K562 (cell line): Measurements from ENCODE around the gene ITGAE. TPM values are rescaled to one million over a fixed set of nuclear protein-coding genes. Genes with fewer than 3 reads are reported as not detected.

ENCODE experiments used
- ATAC-seq: fragments of 200-7000 bp; cut with Tn5 transposase; 3 replicates; pipeline ENCODE4 v1.9.1; 2020; ENCODE audit warnings: moderate library complexity
- BruUV-seq: library from RNA; stranded (reverse); fragments of 400-500 nt; replicated peaks from 2 replicates; lab custom pipeline; 2021; lab: Mats Ljungman, UMichigan
- CTCF ChIA-PET: fragments of 300-600 bp; formaldehyde crosslinking; extraction: SDS; loops from one replicate; lab custom pipeline; 2021; ENCODE audit warnings: low intra/inter-chr PET ratio; lab: Yijun Ruan, JAX
- POLR2A ChIA-PET: fragments of 300-600, 350-650 bp; sonication (Branson Sonifier 250); formaldehyde crosslinking; extraction: SDS; loops from one replicate; lab custom pipeline; 2021; ENCODE audit warnings: antibody characterized with exemption, inconsistent platforms; lab: Yijun Ruan, JAX
- DNase-seq, 4 experiments: peaks; one replicate each; pipeline versions ENCODE4 v3.0.0 to v3.0.0-alpha.2; 2011 to 2018; ENCODE audit warnings: low spot score in 3 of 4, mixed read lengths in 3 of 4; ENCODE audit errors: extremely low read depth in 1 of 4
- FAIRE-seq: peaks from 2 replicates; lab custom pipeline; 2011; peaks lifted over from hg19 to GRCh38; lab: Jason Lieb, UNC
- H2AFZ ChIP-seq: 2 replicates; pipeline ENCODE4 v1.6.0; 2011; ENCODE audit warnings: low read depth, low read length, control low read depth, inconsistent platforms
- H3K27ac ChIP-seq: fragments of 200-600 bp; 3 replicates; pipeline ENCODE4 v1.8.0; 2011; ENCODE audit warnings: low read depth, mild to moderate bottlenecking, control low read depth, inconsistent platforms, low read length, moderate library complexity, mixed read lengths; ENCODE audit errors: extremely low read depth
- H3K27me3 ChIP-seq, 2 experiments: fragments of 300-600 bp in 1 of 2; 2 replicates in 1 of 2; 3 replicates in 1 of 2; pipeline versions ENCODE4 v1.6.0 to v1.8.0; 2011; ENCODE audit warnings: inconsistent platforms in 2 of 2, low read length in 2 of 2, mild to moderate bottlenecking in 1 of 2, mixed read lengths in 1 of 2, moderate library complexity in 1 of 2; ENCODE audit not compliant: control insufficient read depth in 2 of 2, insufficient read depth in 2 of 2
- H3K36me3 ChIP-seq: fragments of 300-600 bp; 3 replicates; pipeline ENCODE4 v1.8.0; 2011; ENCODE audit warnings: mild to moderate bottlenecking, low read length, inconsistent platforms; ENCODE audit not compliant: control insufficient read depth, insufficient read depth
- H3K4me1 ChIP-seq, 2 experiments: fragments of 200-600 bp in 1 of 2; replicated peaks in 1 of 2; 2 replicates in 1 of 2; 3 replicates in 1 of 2; pipeline versions ENCODE4 v1.5.1 to v1.8.0; 2011; ENCODE audit warnings: inconsistent platforms in 2 of 2, low read length in 2 of 2, mild to moderate bottlenecking in 1 of 2, mixed read lengths in 1 of 2, moderate library complexity in 1 of 2; ENCODE audit not compliant: control insufficient read depth in 2 of 2, insufficient read depth in 2 of 2
- H3K4me2 ChIP-seq: 2 replicates; pipeline ENCODE4 v1.6.1; 2011; ENCODE audit warnings: low read length, control low read depth, inconsistent platforms, mixed read lengths; ENCODE audit not compliant: insufficient read depth
- H3K4me3 ChIP-seq: fragments of 200-600 bp; sonication (generic), shearing (Covaris generic); 2 replicates; pipeline ENCODE4 v1.5.1; 2016; ENCODE audit warnings: control low read depth, inconsistent platforms
- H3K79me2 ChIP-seq: fragments of 200-600 bp; 3 replicates; pipeline ENCODE4 v1.8.0; 2011; ENCODE audit warnings: low read length, inconsistent platforms; ENCODE audit not compliant: control insufficient read depth, insufficient read depth
- H3K9ac ChIP-seq, 2 experiments: 2 replicates each; pipeline versions ENCODE4 v1.6.0 to v1.6.1; 2011; ENCODE audit warnings: low read depth in 2 of 2, low read length in 2 of 2, control low read depth in 1 of 2, inconsistent platforms in 1 of 2, mild to moderate bottlenecking in 1 of 2, mixed read lengths in 1 of 2; ENCODE audit not compliant: insufficient read depth in 1 of 2
- H3K9me1 ChIP-seq: one replicate; pipeline ENCODE4 v1.6.0; 2011; ENCODE audit warnings: inconsistent platforms, mild to moderate bottlenecking, low read length, moderate library complexity; ENCODE audit not compliant: control insufficient read depth, insufficient read depth
- H3K9me3 ChIP-seq: replicated peaks from 2 replicates; pipeline ENCODE4 v1.5.1; 2011; ENCODE audit warnings: low read depth, low read length, inconsistent platforms; ENCODE audit not compliant: control insufficient read depth, insufficient read depth
- H4K20me1 ChIP-seq: replicated peaks from 2 replicates; pipeline ENCODE4 v1.6.1; 2011; ENCODE audit warnings: low read length, inconsistent platforms, mixed read lengths; ENCODE audit not compliant: control insufficient read depth, insufficient read depth
- CBFA2T3 ChIP-seq: fragments of 450-650 bp; IDR thresholded peaks from 2 replicates; pipeline ENCODE4 v1.6.1; 2017
- CSDE1 ChIP-seq, 2 experiments: fragments of 450-650 bp; IDR thresholded peaks; 2 replicates each; pipeline ENCODE4 v1.6.1; 2016; ENCODE audit warnings: mild to moderate bottlenecking in 1 of 2
- GABPA ChIP-seq: fragments of 200-800 bp; sonication (Bioruptor generic); conservative IDR thresholded peaks from 2 replicates; pipeline ENCODE4 v1.6.1; 2016; ENCODE audit warnings: low read depth, missing genetic modification characterization, missing compliant biosample characterization
- NR1H2 ChIP-seq: sonication (generic); formaldehyde crosslinking; IDR thresholded peaks from 2 replicates; pipeline ENCODE4 v1.4.0; 2020; ENCODE audit warnings: mild to moderate bottlenecking, missing genetic modification reagents
- RBM17 ChIP-seq: fragments of 200-400 bp; formaldehyde crosslinking; IDR thresholded peaks from 2 replicates; pipeline ENCODE4 v1.6.1; 2017; ENCODE audit warnings: low read depth, mild to moderate bottlenecking, low read length, borderline replicate concordance
- RNF219 ChIP-seq: fragments of 250-450 bp; sonication (Bioruptor Pico); IDR thresholded peaks from 2 replicates; pipeline ENCODE4 v1.5.0; 2022; ENCODE audit warnings: mild to moderate bottlenecking
- SRSF3 ChIP-seq: fragments of 200-400 bp; formaldehyde crosslinking; IDR thresholded peaks from 2 replicates; pipeline ENCODE4 v1.6.1; 2016; ENCODE audit warnings: mild to moderate bottlenecking, low read length, moderate library complexity; ENCODE audit not compliant: insufficient read depth
- TBP ChIP-seq: optimal IDR thresholded peaks from 2 replicates; pipeline ENCODE3; 2011; ENCODE audit warnings: low read depth, low read length, improper control_type of control experiment
- ZNF143 ChIP-seq: sonication (generic); formaldehyde crosslinking; IDR thresholded peaks from 2 replicates; pipeline ENCODE4 v1.9.0; 2022; ENCODE audit warnings: mild to moderate bottlenecking, missing genetic modification reagents
- WGBS: fragments of 100-300 bp; shearing (Covaris generic); methylation state at CpG from one replicate; pipeline ENCODE4 v1.1.6; 2016; ENCODE audit warnings: low coverage, mixed read lengths; ENCODE audit not compliant: insufficient coverage; ENCODE audit errors: missing lambda C conversion rate; 5-methylcytosine and 5-hydroxymethylcytosine counted together
- in situ Hi-C: fragments of 300-500 bp; cut with MboI; formaldehyde crosslinking; loops from 4 replicates; pipeline ENCODE4 v1.15.0; 2018; ENCODE audit warnings: inconsistent platforms, mixed read lengths
- intact Hi-C: fragments of 100-400 bp; cut with micrococcal nuclease; formaldehyde crosslinking; loops from 2 replicates; pipeline ENCODE4 v1.14.2; 2022
- polyA plus RNA-seq, 8 experiments: library from polyadenylated mRNA; depleted of rRNA in 4 of 8; stranded (reverse) in 5 of 8; unstranded in 3 of 8; fragments of >200 nt; fragmentation: Nextera tagmentation in 2 of 8; fragmentation: Illumina TruSeq in 1 of 8; extraction: Ambion mirVana in 2 of 8; extraction: Trizol in 1 of 8; gene quantifications; 2 replicates each; pipeline versions ENCODE4 v1.2.1 to v1.2.3, GENCODE V29; 2011 to 2014; ENCODE audit warnings: inconsistent platforms in 1 of 8, missing spikeins in 1 of 8
- total RNA-seq, 7 experiments: library from RNA; depleted of rRNA in 6 of 7; stranded (reverse); fragments of >200 nt in 6 of 7; fragmentation: Illumina TruSeq in 2 of 7; extraction: Trizol in 2 of 7; gene quantifications; 2 replicates each; pipeline versions ENCODE4 v1.2.1 to v1.2.3, GENCODE V29; 2011 to 2021; ENCODE audit warnings: low replicate concordance in 1 of 7
- TF ChIP-seq, protein P1 (sequence below), 2 experiments: fragments of 450-650 bp; conservative IDR thresholded peaks; 2 replicates each; pipeline ENCODE4 v1.6.1; 2017; ENCODE audit warnings: mild to moderate bottlenecking in 2 of 2, moderate library complexity in 2 of 2

ITGAE gene
- total and polyA plus RNA-seq, 9 of the 15 experiments (the other 6 are each of a cell fraction or from before 2014, with no cell fraction given) = 14.8 to 160 (median 27.0) TPM

GRCh38 chr17:3682033-3682432 is 119.0 kb downstream of the ITGAE start:
- POLR2A ChIA-PET = no interaction called here
- 15% methylated on average over 9 of the region's 12 CpGs for whole genome bisulfite sequencing
- Histone ChIP-seq H3K79me2 (no peaks in the 10 kb centered on the region), H2AFZ (no peak overlapping the region), H3K36me3 (no peaks in the 10 kb centered on the region), H3K9me3 (no peaks in the 10 kb centered on the region), H3K4me3 (no peak overlapping the region), H3K9me1 (no peaks in the 10 kb centered on the region), H3K27me3 (peaks cover 0 to 17% of the 10 kb centered on the region in 2 experiments; a peak in 2 of 5 replicates), H3K27ac (no peak overlapping the region), H4K20me1 (no peaks in the 10 kb centered on the region), H3K9ac (no peak overlapping the region), H3K4me1 (peaks cover 0 to 23% of the 10 kb centered on the region in 2 experiments; a peak in 2 of 5 replicates), H3K4me2 (no peak overlapping the region)
- in situ Hi-C loops = loop anchor here (5.0 kb wide), 1 partner anchor 50 kb away; no protein-coding TSS in a partner anchor
- FAIRE-seq (no peak), ATAC-seq (no peak), DNase-seq (no peak)
- intact Hi-C loops = loop anchor here (2.0 to 10.0 kb wide), 3 partner anchors 51 to 637 kb away; no protein-coding TSS in a partner anchor
- CTCF ChIA-PET = interaction anchor here (1.1 kb wide), 1 partner anchor 146 kb away, joined by 3 read pairs; no protein-coding TSS in a partner anchor
- TF ChIP-seq, protein P1, sequence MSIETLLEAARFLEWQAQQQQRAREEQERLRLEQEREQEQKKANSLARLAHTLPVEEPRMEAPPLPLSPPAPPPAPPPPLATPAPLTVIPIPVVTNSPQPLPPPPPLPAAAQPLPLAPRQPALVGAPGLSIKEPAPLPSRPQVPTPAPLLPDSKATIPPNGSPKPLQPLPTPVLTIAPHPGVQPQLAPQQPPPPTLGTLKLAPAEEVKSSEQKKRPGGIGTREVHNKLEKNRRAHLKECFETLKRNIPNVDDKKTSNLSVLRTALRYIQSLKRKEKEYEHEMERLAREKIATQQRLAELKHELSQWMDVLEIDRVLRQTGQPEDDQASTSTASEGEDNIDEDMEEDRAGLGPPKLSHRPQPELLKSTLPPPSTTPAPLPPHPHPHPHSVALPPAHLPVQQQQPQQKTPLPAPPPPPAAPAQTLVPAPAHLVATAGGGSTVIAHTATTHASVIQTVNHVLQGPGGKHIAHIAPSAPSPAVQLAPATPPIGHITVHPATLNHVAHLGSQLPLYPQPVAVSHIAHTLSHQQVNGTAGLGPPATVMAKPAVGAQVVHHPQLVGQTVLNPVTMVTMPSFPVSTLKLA (conservative IDR thresholded peaks at IDR 0.05) = no peak
- TF ChIP-seq TBP = no peak
- no peak for TF ChIP-seq GABPA (tag)
- TF ChIP-seq NR1H2 = no peak
- TF ChIP-seq SRSF3 = no peak
- TF ChIP-seq ZNF143 = no peak
- TF ChIP-seq RBM17 = no peak
- TF ChIP-seq CBFA2T3 = no peak
- no peak for TF ChIP-seq RNF219 (CRISPR knock-in tag)
- TF ChIP-seq CSDE1 (IDR thresholded peaks at IDR 0.05) = no peak
- no TSS peak for BruUV-seq
